Measurements from ENCODE around the gene ETV7.
"Not testable (repeated sequence)": the region's sequence is repeated elsewhere in the genome, so short reads cannot be mapped to it uniquely, and the experiment has no call there.

ETV7 gene

DNA sequence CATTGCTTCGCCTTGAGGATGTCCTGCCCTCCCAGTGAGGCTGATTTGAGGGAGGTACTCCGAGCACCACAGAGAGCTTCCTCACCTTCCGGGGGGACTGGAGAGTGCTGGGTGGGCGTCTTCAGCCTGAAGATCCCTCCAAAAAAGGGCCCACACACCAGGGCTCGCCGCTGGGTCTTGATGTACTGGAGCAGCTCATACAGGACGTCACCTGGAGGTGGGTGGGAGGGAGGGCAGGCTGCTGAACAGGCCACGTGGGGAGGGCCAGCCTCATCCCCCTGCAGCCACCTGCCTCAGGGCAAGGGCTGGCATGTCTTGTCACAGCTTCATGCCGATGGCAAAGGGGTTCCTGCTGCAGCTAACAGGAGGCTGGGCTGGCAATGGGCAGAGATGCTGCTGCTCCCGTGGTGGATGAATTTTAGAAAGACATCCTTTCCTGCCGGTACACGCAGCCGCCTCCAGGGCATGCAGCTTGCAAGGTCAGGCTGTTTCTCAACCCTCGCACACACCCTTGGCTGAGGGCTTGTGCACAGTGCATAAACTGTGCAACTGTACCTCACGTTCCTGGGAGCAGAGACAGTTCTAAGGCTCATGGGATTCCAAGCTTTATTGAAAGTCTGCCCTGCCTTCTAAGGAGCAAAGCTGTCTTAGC, 14.0 kb downstream of the ETV7 start:
- H3K27ac ChIP-seq (ENCODE audit: low read depth, low read length): no peak overlapping the region
- no peaks in the 10 kb centered on the region for H3K36me3 ChIP-seq (ENCODE audit: insufficient read depth, low read length)
- H3K9me3 ChIP-seq (ENCODE audit: low read length): no peaks in the 10 kb centered on the region
- no peak overlapping the region for H3K9ac ChIP-seq (ENCODE audit: low read length)
- no peak overlapping the region for H3K4me3 ChIP-seq (ENCODE audit: low read depth in 1 of 2, low read length in 2 of 2)
- peaks cover 0 to 7% of the 10 kb centered on the region in 2 donors for H3K27me3 ChIP-seq (ENCODE audit: control insufficient read depth in 1 of 2, insufficient read depth in 2 of 2, low read length in 2 of 2)
- H3K4me1 ChIP-seq (ENCODE audit: insufficient read depth, low read length): no peaks in the 10 kb centered on the region

- no peaks in the 10 kb centered on the region for H3K4me1 ChIP-seq (ENCODE audit: insufficient read depth, low read length)
- peaks cover 0 to 7% of the 10 kb centered on the region in 2 donors for H3K27me3 ChIP-seq (ENCODE audit: control insufficient read depth in 1 of 2, insufficient read depth in 2 of 2, low read length in 2 of 2)
- no peak overlapping the region for H3K27ac ChIP-seq (ENCODE audit: low read depth, low read length)
- H3K4me3 ChIP-seq (ENCODE audit: low read depth in 1 of 2, low read length in 2 of 2): no peak overlapping the region
- no peaks in the 10 kb centered on the region for H3K9me3 ChIP-seq (ENCODE audit: low read length)
- no peak overlapping the region for H3K9ac ChIP-seq (ENCODE audit: low read length)
- no peaks in the 10 kb centered on the region for H3K36me3 ChIP-seq (ENCODE audit: insufficient read depth, low read length)
Measured at GRCh38 chr6:36372088-36372487, 15.4 kb downstream of the ETV7 start.

- no peak overlapping the region for H3K27ac ChIP-seq (ENCODE audit: low read depth, low read length)
- H3K4me1 ChIP-seq (ENCODE audit: insufficient read depth, low read length): no peaks in the 10 kb centered on the region
- no peak overlapping the region for H3K4me3 ChIP-seq (ENCODE audit: low read depth in 1 of 2, low read length in 2 of 2)
- H3K9ac ChIP-seq (ENCODE audit: low read length): no peak overlapping the region
- H3K36me3 ChIP-seq (ENCODE audit: insufficient read depth, low read length): no peaks in the 10 kb centered on the region
- H3K27me3 ChIP-seq (ENCODE audit: control insufficient read depth in 1 of 2, insufficient read depth in 2 of 2, low read length in 2 of 2): peaks cover 0 to 7% of the 10 kb centered on the region in 2 donors
- H3K9me3 ChIP-seq (ENCODE audit: low read length): no peaks in the 10 kb centered on the region
Measured at GRCh38 chr6:36371211-36371610, 16.3 kb downstream of the ETV7 start.

DNA sequence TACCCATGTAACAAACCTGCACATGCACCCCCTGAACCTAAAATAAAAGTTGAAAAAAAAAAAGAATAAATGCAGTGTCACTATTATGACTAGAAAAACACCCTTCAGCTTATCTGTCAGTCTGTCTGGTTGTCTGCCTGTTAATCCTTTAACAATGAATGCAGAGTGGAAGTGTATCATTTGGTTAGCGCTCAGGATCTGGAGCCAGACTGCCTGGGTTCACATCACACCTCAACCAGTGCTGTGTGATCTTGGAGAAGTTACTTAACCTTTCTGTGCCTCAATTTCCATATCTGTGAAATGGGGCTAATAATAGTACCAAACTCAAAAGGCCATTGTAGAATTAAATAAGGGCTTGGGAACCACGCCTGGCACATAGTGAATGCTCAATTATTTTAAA, 16.8 kb downstream of the ETV7 start:
- Histone ChIP-seq H3K4me1 (ENCODE audit: insufficient read depth, low read length) (no peaks in the 10 kb centered on the region), H3K36me3 (ENCODE audit: insufficient read depth, low read length) (no peaks in the 10 kb centered on the region), H3K4me3 (ENCODE audit: low read depth in 1 of 2, low read length in 2 of 2) (no peak overlapping the region), H3K27me3 (ENCODE audit: control insufficient read depth in 1 of 2, insufficient read depth in 2 of 2, low read length in 2 of 2) (peaks cover 0 to 7% of the 10 kb centered on the region in 2 donors), H3K9me3 (ENCODE audit: low read length) (no peaks in the 10 kb centered on the region), H3K27ac (ENCODE audit: low read depth, low read length) (no peak overlapping the region), H3K9ac (ENCODE audit: low read length) (no peak overlapping the region)

GRCh38 chr6:36368921-36369865, 18.3 kb downstream of the ETV7 start:
- no peak overlapping the region for H3K4me3 ChIP-seq (ENCODE audit: low read depth in 1 of 2, low read length in 2 of 2)
- no peak overlapping the region for H3K27ac ChIP-seq (ENCODE audit: low read depth, low read length)
- no peaks in the 10 kb centered on the region for H3K9me3 ChIP-seq (ENCODE audit: low read length)
- H3K4me1 ChIP-seq (ENCODE audit: insufficient read depth, low read length): no peaks in the 10 kb centered on the region
- peaks cover 0 to 7% of the 10 kb centered on the region in 2 donors for H3K27me3 ChIP-seq (ENCODE audit: control insufficient read depth in 1 of 2, insufficient read depth in 2 of 2, low read length in 2 of 2)
- H3K9ac ChIP-seq (ENCODE audit: low read length): no peak overlapping the region
- no peaks in the 10 kb centered on the region for H3K36me3 ChIP-seq (ENCODE audit: insufficient read depth, low read length)

DNA sequence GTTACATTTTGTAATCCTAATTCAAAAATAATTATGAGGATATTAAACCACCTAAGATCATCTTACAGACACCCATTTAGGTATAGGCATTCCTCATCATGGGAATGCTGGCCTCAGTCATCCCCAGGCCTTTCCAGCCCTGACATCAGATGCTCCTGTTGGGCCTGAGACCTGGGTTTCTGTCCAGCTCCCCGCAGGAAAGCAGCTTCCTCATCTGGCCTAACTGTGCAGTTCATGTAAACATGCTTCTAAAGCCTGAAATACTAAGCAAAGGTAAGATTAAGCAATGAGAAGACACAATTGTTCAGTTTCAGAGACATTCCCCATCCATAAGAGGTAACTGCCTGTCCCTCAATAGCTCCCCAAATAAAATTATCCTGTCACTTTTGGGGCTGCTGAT, 19.0 kb downstream of the ETV7 start:
- no peaks in the 10 kb centered on the region for H3K36me3 ChIP-seq (ENCODE audit: insufficient read depth, low read length)
- H3K4me3 ChIP-seq (ENCODE audit: low read depth in 1 of 2, low read length in 2 of 2): no peak overlapping the region
- H3K27ac ChIP-seq (ENCODE audit: low read depth, low read length): no peak overlapping the region
- H3K9ac ChIP-seq (ENCODE audit: low read length): no peak overlapping the region
- no peaks in the 10 kb centered on the region for H3K9me3 ChIP-seq (ENCODE audit: low read length)
- H3K27me3 ChIP-seq (ENCODE audit: control insufficient read depth in 1 of 2, insufficient read depth in 2 of 2, low read length in 2 of 2): peaks cover 0 to 7% of the 10 kb centered on the region in 2 donors
- no peaks in the 10 kb centered on the region for H3K4me1 ChIP-seq (ENCODE audit: insufficient read depth, low read length)

DNA sequence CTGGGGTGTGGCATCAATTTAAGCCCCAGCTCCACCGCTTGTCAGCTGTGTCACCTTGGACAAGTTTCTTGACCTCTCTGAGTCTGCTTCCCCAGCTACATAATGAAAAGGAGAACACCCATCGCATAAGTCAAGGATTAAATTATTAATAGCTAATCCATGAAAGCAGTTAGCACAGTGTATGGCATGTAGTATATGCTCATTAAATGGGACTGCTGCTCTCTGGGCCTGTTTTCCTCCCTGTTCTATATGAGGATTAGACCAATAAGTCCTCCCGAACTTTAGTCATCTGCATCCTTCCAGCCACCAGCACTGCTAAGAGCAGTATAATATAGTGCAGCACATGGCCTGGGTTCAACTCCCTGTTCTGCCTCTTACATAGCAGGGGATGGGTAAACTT, 19.7 kb downstream of the ETV7 start:
- H3K9me3 ChIP-seq (ENCODE audit: low read length): no peaks in the 10 kb centered on the region
- peaks cover 0 to 7% of the 10 kb centered on the region in 2 donors for H3K27me3 ChIP-seq (ENCODE audit: control insufficient read depth in 1 of 2, insufficient read depth in 2 of 2, low read length in 2 of 2)
- no peak overlapping the region for H3K27ac ChIP-seq (ENCODE audit: low read depth, low read length)
- H3K9ac ChIP-seq (ENCODE audit: low read length): no peak overlapping the region
- H3K36me3 ChIP-seq (ENCODE audit: insufficient read depth, low read length): no peaks in the 10 kb centered on the region
- H3K4me3 ChIP-seq (ENCODE audit: low read depth in 1 of 2, low read length in 2 of 2): no peak overlapping the region
- no peaks in the 10 kb centered on the region for H3K4me1 ChIP-seq (ENCODE audit: insufficient read depth, low read length)

- no peaks in the 10 kb centered on the region for H3K36me3 ChIP-seq (ENCODE audit: insufficient read depth, low read length)
- no peaks in the 10 kb centered on the region for H3K4me1 ChIP-seq (ENCODE audit: insufficient read depth, low read length)
- no peak overlapping the region for H3K9ac ChIP-seq (ENCODE audit: low read length)
- H3K27ac ChIP-seq (ENCODE audit: low read depth, low read length): no peak overlapping the region
- H3K27me3 ChIP-seq (ENCODE audit: control insufficient read depth in 1 of 2, insufficient read depth in 2 of 2, low read length in 2 of 2): no peaks in the 10 kb centered on the region
- H3K4me3 ChIP-seq (ENCODE audit: low read depth in 1 of 2, low read length in 2 of 2): no peak overlapping the region
- H3K9me3 ChIP-seq (ENCODE audit: low read length): no peaks in the 10 kb centered on the region
Measured at GRCh38 chr6:36364669-36365479, 22.6 kb downstream of the ETV7 start.

GRCh38 chr6:36364061-36364635, 23.3 kb downstream of the ETV7 start:
- not testable (repeated sequence) for H3K36me3 ChIP-seq (ENCODE audit: insufficient read depth, low read length); H3K9ac ChIP-seq (ENCODE audit: low read length); H3K9me3 ChIP-seq (ENCODE audit: low read length); H3K27me3 ChIP-seq (ENCODE audit: control insufficient read depth in 1 of 2, insufficient read depth in 2 of 2, low read length in 2 of 2); H3K4me3 ChIP-seq (ENCODE audit: low read depth in 1 of 2, low read length in 2 of 2); H3K27ac ChIP-seq (ENCODE audit: low read depth, low read length); H3K4me1 ChIP-seq (ENCODE audit: insufficient read depth, low read length)

- not testable (repeated sequence) for H3K4me1 ChIP-seq (ENCODE audit: insufficient read depth, low read length); H3K27ac ChIP-seq (ENCODE audit: low read depth, low read length); H3K9ac ChIP-seq (ENCODE audit: low read length); H3K9me3 ChIP-seq (ENCODE audit: low read length); H3K4me3 ChIP-seq (ENCODE audit: low read depth in 1 of 2, low read length in 2 of 2); H3K27me3 ChIP-seq (ENCODE audit: control insufficient read depth in 1 of 2, insufficient read depth in 2 of 2, low read length in 2 of 2); H3K36me3 ChIP-seq (ENCODE audit: insufficient read depth, low read length)
Measured at GRCh38 chr6:36363371-36363752, 24.1 kb downstream of the ETV7 start.

All from muscle layer of colon (tissue), 2 donors.